Activated effector memory CD4-positive, alpha-beta T cell treated with Interleukin-2 at 50 U/mL for 16 hours (primary cell): Measurements from ENCODE around the gene IL17C.

ENCODE experiments used
- DNase-seq: peaks from one replicate; pipeline ENCODE4 v3.0.0-alpha.2; 2020

The IL17C gene

DNA sequence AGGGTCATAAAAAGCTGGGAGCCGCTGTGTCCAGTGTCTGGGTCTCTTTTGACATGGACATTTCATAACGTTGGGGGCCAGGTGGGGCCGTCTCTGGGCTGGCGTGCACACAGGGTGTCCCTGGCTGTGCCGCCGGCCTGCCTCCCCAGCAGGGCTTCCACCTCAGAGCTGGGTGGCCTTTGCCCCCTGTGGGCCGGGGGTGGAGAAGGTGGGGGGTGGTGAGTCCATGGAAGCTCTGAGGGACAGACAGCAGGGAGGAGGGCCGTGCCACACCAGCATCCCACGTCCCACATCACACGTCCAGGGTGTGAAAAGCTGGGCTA lies 48.8 kb downstream of the IL17C start:
- no peak for DNase-seq

GRCh38 chr16:88687676-88688012 lies 49.3 kb downstream of the IL17C start:
- DNase-seq: no peak

- no peak for DNase-seq
These were observed 49.8 kb downstream of the IL17C start for GRCh38 chr16:88688013-88688778.
